GM23338 (cell line): ENCODE data around the gene TINAG.

Experiments used
- CREB1 ChIP-seq: fragments of 250-450 bp; sonication (Bioruptor Pico); IDR thresholded peaks from 2 replicates; pipeline ENCODE4 v1.5.0; 2020; ENCODE audit warnings: low read depth, mild to moderate bottlenecking, moderate library complexity
- EZH2 ChIP-seq: fragments of 200-600 bp; sonication (generic); IDR thresholded peaks from one replicate; pipeline ENCODE4 v1.8.0; 2017; ENCODE audit warnings: antibody characterized with exemption, mild to moderate bottlenecking, low read depth; ENCODE audit not compliant: unreplicated experiment
- EZH2phosphoT487 ChIP-seq: fragments of 200-600 bp; sonication (generic); IDR thresholded peaks from one replicate; pipeline ENCODE4 v1.8.1; 2018; ENCODE audit warnings: antibody characterized with exemption; ENCODE audit not compliant: unreplicated experiment
- POLR2AphosphoS5 ChIP-seq: IDR thresholded peaks from 2 replicates; pipeline ENCODE4 v1.6.1; 2016; ENCODE audit warnings: antibody characterized with exemption, low read depth
- TF ChIP-seq, protein P1 (sequence below), 2 experiments: fragments of 200-600 bp in 1 of 2; sonication (generic) in 1 of 2; conservative IDR thresholded peaks; 2 replicates each; pipeline versions ENCODE4 v1.5.1 to v1.6.1; 2016 to 2017; ENCODE audit warnings: antibody characterized with exemption in 2 of 2, low read depth in 2 of 2, mild to moderate bottlenecking in 2 of 2, moderate library complexity in 1 of 2

DNA sequence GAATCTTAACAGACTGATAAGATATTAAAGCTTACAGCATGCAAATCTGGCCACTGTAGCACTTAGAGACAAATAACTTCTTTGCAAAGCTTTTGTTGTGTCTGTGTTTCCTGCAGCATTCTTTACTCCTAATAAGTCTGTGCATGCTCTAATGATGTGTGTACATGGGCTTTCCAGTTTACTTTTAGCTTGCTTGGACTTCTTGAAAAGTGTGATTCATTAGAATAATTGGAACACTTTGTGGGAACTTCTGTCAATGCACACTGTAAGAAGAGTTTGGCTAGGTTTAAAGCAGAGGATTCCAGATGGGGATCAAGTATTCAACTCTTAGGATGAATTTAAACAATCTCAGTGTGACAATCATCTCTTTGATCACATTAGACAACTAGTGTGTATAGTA is 22.1 kb upstream of the TINAG start:
- TF ChIP-seq EZH2phosphoT487 (no peak), POLR2AphosphoS5 (no peak), CREB1 (CRISPR knock-in tag) (no peak), EZH2 (no peak)
- TF ChIP-seq, protein P1, sequence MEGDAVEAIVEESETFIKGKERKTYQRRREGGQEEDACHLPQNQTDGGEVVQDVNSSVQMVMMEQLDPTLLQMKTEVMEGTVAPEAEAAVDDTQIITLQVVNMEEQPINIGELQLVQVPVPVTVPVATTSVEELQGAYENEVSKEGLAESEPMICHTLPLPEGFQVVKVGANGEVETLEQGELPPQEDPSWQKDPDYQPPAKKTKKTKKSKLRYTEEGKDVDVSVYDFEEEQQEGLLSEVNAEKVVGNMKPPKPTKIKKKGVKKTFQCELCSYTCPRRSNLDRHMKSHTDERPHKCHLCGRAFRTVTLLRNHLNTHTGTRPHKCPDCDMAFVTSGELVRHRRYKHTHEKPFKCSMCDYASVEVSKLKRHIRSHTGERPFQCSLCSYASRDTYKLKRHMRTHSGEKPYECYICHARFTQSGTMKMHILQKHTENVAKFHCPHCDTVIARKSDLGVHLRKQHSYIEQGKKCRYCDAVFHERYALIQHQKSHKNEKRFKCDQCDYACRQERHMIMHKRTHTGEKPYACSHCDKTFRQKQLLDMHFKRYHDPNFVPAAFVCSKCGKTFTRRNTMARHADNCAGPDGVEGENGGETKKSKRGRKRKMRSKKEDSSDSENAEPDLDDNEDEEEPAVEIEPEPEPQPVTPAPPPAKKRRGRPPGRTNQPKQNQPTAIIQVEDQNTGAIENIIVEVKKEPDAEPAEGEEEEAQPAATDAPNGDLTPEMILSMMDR (conservative IDR thresholded peaks at IDR 0.05; ENCODE audit: low read depth in 2 of 2), result no peak
